ENCODE measurements around the gene SHH.

SHH gene

GRCh38 chr7:155806096-155806871, 6.0 kb downstream of the SHH start:
- no peak for DNase-seq
- ATAC-seq: no peak

GRCh38 chr7:155805826-155806095, 6.5 kb downstream of the SHH start:
- DNase-seq (no peak), ATAC-seq (no peak)

GRCh38 chr7:155804897-155805825, 7.1 kb downstream of the SHH start:
- DNase-seq: peak; percentile 81
- ATAC-seq: peak; percentile 64

DNA sequence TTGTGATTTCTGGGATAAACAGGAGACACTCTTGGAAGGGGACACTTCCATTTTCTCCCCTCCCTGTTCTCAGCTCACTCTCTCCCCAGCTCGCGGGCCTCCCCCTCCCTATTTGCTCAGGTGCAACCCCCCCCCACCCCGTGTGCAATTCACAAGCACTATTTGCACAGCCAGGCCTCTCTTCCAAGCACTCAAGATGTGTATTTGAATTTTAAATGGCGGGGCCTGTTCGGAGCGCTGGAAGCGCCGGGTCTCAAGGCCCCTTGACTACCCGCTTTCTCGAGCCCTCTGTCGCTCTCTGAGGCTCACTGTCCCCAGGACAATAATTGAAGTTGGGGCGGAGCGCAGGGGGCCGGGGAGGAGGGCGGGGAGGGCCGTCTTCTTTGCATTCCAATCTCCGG, 7.8 kb downstream of the SHH start:
- DNase-seq (no peak), ATAC-seq (no peak)

- DNase-seq (no peak), ATAC-seq (no peak)
These were observed 8.6 kb downstream of the SHH start for GRCh38 chr7:155803418-155804376.

GRCh38 chr7:155802906-155803417, 9.3 kb downstream of the SHH start:
- DNase-seq (no peak), ATAC-seq (no peak)

- ATAC-seq (no peak), DNase-seq (no peak)
These were observed 10.0 kb downstream of the SHH start for GRCh38 chr7:155802291-155802690.

- no peak for DNase-seq
- no peak for ATAC-seq
These were observed 11.5 kb downstream of the SHH start for GRCh38 chr7:155800741-155801267.

DNA sequence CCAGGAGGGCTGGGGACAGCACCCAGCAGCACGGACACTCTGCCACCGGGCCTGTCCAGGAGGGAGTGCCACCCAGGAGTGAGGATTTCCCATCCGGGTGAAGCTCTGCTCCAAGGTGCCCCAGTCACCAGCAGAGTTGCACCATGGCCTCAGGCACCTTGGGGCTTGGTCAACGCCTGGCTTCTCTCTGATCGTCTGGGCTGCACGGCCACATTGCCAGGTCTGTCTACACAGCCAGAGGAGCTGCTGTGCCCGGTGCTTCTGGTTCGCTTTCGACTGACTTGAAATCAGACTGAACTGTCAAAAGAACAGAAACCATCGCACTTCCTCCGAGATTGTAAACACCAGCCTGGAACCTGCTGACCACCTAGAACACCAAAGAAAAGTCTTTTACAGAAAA, 12.0 kb downstream of the SHH start:
- ATAC-seq: no peak
- no peak for DNase-seq

DNA sequence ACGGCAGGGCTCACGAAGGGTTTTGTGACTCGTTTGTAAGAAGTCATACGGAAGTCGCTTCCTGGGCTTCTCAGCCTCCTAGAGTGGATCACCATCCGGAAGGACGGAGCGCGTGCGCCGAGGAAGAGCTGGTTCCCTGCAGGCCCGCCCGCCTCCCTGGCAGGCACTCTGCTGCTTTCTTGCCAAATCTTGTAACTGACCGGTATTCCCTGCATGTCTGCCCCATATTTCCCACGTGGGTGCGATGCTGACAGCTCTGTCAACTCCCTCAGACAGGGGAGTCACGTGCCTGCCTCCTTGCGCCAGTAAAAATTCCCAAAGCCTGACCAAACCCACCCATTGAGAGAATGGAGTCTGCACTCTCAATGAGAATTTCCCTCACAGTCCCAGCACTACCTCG, 12.7 kb downstream of the SHH start:
- DNase-seq (no peak), ATAC-seq (no peak)

DNA sequence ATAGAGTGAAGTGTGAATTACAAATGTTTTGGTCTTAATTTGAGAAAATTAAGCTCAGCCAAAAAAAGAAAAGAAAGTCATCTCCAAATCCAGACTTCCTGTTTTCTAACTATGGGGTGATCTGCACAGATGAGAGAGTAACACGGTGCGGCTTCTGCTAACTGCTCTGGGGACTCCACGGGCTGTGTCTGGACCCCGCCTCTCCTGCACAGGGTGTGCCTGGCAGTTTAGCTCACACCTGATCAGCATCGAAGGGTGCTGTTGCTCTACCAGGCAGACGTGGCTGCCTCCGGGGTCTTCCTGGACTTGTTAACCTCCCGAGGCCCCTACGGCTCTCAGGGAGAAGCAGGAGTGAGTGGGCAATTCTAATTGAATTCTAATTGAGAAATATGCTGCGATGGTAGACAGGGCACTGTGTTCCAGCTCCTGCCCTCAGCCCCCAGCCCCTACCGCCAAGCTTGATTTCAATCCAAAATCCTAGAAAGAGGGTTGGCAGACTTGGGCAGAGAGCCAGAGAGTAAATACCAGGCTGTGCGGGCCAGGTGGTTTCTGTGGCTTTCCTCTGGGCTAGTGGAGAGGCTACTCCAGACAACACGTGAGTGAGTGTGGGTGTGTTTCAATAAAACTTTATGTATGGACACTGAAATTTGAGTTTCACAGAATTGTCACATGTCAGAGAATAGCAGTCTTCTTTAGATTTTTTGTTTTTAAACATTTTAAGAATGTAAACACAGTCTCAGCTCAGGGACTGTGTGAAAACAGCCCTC, 13.4 kb downstream of the SHH start:
- no peak for ATAC-seq

DNA sequence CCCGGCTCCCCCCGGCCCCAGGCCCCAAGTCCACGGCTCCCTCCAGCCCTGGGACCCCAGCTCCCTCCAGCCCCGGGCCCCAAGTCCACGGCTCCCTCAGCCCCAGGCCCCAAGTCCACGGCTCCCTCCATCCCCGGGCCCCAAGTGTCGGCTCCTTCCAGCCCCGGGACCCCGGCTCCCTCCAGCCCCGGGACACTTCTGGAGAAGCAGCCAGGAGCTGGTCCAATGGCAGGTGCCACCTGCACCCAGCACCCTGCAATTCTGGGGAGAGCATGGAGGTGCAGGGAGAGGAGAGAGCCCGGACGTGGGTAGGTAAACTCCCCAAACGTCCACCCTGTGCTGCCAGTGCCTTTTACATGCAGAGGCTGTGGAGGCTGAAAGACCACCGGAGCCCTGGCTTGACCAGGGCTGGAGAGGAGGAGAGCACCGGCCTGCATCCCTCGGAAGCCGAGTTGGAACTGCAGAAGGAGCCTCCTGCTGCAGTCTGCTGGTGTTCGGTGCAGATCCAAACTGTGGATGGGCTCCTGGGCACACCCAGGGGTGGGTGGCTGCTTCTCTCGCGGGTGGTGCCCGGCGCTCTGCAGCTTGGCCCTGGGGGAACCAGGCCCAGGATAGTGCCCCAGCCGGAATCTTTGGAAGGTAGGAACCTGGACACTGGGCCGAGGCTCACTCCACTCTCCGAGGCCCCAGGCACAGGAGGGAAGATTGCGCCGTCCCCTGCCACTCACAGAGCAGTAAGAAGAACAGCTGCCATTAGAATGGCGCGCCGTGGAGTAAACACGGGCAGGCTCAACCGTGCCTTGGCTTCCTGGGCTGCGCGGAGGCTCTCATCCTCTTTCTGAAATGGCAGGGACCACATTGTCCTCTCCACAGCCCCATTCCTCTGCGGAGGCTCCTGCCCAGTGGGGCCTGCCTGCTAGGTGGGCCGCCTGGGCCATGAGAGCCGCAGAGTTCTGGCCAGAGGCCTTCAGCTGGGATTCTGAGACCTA, 14.7 kb downstream of the SHH start:
- ATAC-seq (peak; percentile 9), DNase-seq (no peak)

More for the DNA sequence above, 13.4 kb downstream of the SHH start:
- DNase-seq: no peak

DNA sequence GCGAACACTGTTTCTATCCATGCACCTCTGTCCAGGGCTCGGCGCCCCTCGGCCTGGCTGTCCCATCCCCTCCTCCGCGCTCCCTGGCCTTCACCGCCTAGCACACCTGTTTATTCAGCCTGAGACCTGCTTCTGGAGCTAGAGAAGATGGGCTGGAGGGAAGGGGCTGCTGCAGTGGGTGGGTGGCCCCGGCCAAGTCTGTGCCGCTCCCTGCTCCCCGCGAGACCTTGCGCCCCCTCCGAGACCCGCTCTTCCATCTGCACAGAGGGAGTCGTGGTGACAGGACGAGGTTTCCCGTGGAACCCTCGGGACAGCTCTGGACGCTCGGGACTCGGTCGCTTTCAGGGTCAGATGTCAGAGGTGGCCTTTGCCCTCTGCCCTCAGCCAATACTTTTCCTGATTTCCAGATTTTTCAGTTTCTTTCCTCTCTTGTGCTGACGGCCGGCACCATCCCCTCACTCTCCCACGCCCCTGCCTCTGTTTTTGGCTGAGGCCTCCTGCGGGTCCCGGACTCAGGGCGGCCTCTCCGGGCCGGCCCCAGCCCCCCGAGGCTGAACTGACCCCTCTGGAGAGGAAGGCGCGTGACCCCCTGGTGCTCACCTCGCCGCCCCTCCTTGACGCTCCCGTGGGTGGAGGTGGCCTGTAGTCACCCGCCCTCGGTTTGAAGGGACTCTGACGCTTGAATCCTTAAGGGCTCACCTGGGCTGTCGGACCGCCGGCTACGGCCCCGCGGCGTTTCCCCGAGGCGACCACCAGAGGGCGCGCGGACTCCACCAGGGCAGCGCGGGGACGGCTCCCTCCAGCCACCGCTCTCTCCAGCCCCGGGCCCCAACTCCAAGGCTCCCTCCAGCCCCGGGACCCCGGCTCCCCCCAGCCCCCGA, 15.6 kb downstream of the SHH start:
- ATAC-seq (peak; percentile 56), DNase-seq (peak; percentile 80)

- ATAC-seq: no peak
- no peak for DNase-seq
These were observed 16.3 kb downstream of the SHH start for GRCh38 chr7:155795951-155796350.

GRCh38 chr7:155795401-155795800, 16.9 kb downstream of the SHH start:
- ATAC-seq: no peak
- DNase-seq: no peak

- no peak for DNase-seq
- no peak for ATAC-seq
These were observed 18.1 kb downstream of the SHH start for GRCh38 chr7:155794196-155794595.

GRCh38 chr7:155793720-155794119, 18.5 kb downstream of the SHH start:
- DNase-seq: no peak
- ATAC-seq: no peak

DNA sequence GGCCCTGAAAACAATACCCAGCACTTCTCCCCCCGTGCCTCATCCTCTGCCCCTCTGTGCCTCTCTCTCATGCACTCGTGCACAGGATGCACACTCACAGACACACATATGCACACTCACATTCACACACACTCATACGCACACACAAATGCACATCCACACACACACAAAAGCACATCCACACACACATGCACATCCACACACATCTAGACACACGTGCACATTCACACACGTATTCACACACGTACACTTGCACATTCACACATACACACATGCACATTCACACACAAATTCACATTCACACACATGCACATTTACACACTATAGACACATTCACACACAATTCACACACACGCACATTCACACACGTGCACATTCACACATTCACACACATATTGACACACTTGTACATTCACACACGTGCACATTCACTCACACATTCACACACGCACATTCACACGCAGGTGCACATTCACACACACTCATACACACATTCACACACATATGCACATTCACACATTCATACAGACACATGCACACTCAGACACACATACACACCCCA, 19.2 kb downstream of the SHH start:
- no peak for DNase-seq
- no peak for ATAC-seq

Measured in stimulated activated naive CD8-positive, alpha-beta T cell treated with anti-CD3 and anti-CD28 coated beads, Interleukin-15, Interleukin-2, amounts not matched to agents 100 U/mL and 50 U/mL, for 24 hours (primary cell).